GM10248 (cell line): ENCODE measurements around the gene ADCY1.

Experiments used
- CTCF ChIA-PET: fragments of 300-600 bp; sonication (Branson Sonifier 250); formaldehyde crosslinking; extraction: SDS; loops from one replicate; lab custom pipeline; 2021; ENCODE audit warnings: antibody characterized with exemption; lab: Yijun Ruan, JAX
- POLR2A ChIA-PET: fragments of 350-650 bp; sonication (Branson Sonifier 250); formaldehyde crosslinking; extraction: SDS; loops from one replicate; lab custom pipeline; 2020; ENCODE audit warnings: antibody characterized with exemption; lab: Yijun Ruan, JAX
- DNase-seq: peaks from one replicate; pipeline ENCODE4 v3.0.0; 2012; ENCODE audit errors: extremely low spot score
- CTCF ChIP-seq: IDR thresholded peaks from 2 replicates; pipeline ENCODE4 v1.5.1; 2012; ENCODE audit warnings: mild to moderate bottlenecking, low read depth; ENCODE audit errors: extremely low read depth, missing control alignments, control extremely low read depth

ADCY1 gene

GRCh38 chr7:45658716-45659495 lies 84.7 kb downstream of the ADCY1 start:
- POLR2A ChIA-PET, result no interaction called here
- DNase-seq, result no peak
- CTCF ChIA-PET, result interaction anchor here (0.8 to 1.3 kb wide), 2 partner anchors 196 to 260 kb away, joined by 3 read pairs; no protein-coding TSS in a partner anchor
- TF ChIP-seq CTCF, result no peak

GRCh38 chr7:45659496-45660139 lies 85.5 kb downstream of the ADCY1 start:
- no peak for TF ChIP-seq CTCF
- DNase-seq, result no peak
- CTCF ChIA-PET, result interaction anchor here (0.8 to 1.3 kb wide), 2 partner anchors 195 to 259 kb away, joined by 3 read pairs; no protein-coding TSS in a partner anchor
- POLR2A ChIA-PET, result no interaction called here

GRCh38 chr7:45660201-45660900 lies 86.2 kb downstream of the ADCY1 start:
- POLR2A ChIA-PET, result no interaction called here
- TF ChIP-seq CTCF, result no peak
- DNase-seq, result no peak
- CTCF ChIA-PET, result no interaction called here

GRCh38 chr7:45660901-45661211 lies 86.7 kb downstream of the ADCY1 start:
- DNase-seq, result no peak
- TF ChIP-seq CTCF, result no peak
- POLR2A ChIA-PET, result no interaction called here
- CTCF ChIA-PET, result no interaction called here

GRCh38 chr7:45661302-45661995 lies 87.3 kb downstream of the ADCY1 start:
- CTCF ChIA-PET, result interaction anchor here (1.0 to 2.8 kb wide), 6 partner anchors 8 to 201 kb away, joined by 4 to 34 read pairs (median 6); no protein-coding TSS in a partner anchor
- DNase-seq, result no peak
- TF ChIP-seq CTCF, result no peak
- POLR2A ChIA-PET, result no interaction called here

GRCh38 chr7:45662018-45662417 lies 87.8 kb downstream of the ADCY1 start:
- CTCF ChIA-PET, result interaction anchor here (1.0 to 4.2 kb wide), 9 partner anchors 9 to 201 kb away, joined by 4 to 34 read pairs (median 8); no protein-coding TSS in a partner anchor
- TF ChIP-seq CTCF, result no peak
- DNase-seq, result no peak
- POLR2A ChIA-PET, result no interaction called here
